Astrocyte of the cerebellum (primary cell): Measurements from ENCODE around the gene CSNK2A1.
A peak's percentile ranks its signal among the peaks of the same experiment; 100 is the strongest.

ENCODE experiments used
- DNase-seq: peaks from one replicate; pipeline ENCODE4 v3.0.0-alpha.2; 2011; ENCODE audit warnings: low read depth
- H3K4me3 ChIP-seq: 2 replicates; pipeline ENCODE4 v1.5.1; 2011; ENCODE audit warnings: mild to moderate bottlenecking, low read depth, low read length, moderate library complexity
- CTCF ChIP-seq: IDR thresholded peaks from 2 replicates; pipeline ENCODE4 v1.5.1; 2012; ENCODE audit warnings: low read length, low read depth, moderate library complexity, mild to moderate bottlenecking; ENCODE audit errors: missing control alignments
- in situ Hi-C: cut with HindIII; loops from 2 replicates; pipeline ENCODE4 v1.10.0; 2017; ENCODE audit warnings: low sequenced_read_pairs

The CSNK2A1 gene

DNA sequence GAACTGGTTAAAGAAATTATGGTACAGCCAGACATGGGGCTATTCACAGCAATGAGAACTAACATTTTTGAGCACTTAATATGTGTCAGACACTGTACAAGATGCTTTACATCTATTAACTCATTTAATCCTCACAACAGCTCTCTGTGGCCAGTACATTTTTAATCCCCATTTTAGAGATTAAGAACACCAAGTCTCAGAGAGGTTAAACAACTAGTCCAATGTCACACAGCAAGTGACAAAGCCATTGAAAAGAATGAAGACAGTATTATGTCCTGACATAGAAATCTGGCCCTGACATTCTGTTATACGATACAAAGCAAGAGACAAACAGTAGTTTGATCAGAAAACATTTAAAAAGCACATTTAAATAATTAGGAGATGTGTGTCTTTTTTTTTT, 3.8 kb upstream of the CSNK2A1 start:
- DNase-seq: no peak
- H3K4me3 ChIP-seq: no peak overlapping the region
- in situ Hi-C loops: no loop called here
- no peak for TF ChIP-seq CTCF

DNA sequence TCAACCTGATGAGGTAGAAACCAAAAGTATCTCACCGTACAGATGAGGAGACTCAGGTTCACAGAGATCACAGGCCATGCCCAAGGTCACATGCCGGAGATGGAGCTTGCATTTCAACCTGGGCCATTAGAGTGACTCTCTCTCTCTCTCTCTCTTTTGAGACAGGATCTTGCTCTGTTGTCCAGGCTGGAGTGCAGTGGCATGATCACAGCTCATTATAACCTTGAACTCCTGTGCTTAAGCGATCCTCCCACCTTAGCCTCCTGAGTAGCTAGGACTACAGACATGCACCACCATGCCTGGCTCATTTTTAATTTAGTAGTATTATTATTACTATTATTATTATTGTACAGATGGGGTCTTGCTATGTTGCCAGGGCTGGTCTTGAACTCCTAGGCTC, 2.8 kb upstream of the CSNK2A1 start:
- no peak overlapping the region for H3K4me3 ChIP-seq
- DNase-seq: no peak
- in situ Hi-C loops: no loop called here
- TF ChIP-seq CTCF: no peak

DNA sequence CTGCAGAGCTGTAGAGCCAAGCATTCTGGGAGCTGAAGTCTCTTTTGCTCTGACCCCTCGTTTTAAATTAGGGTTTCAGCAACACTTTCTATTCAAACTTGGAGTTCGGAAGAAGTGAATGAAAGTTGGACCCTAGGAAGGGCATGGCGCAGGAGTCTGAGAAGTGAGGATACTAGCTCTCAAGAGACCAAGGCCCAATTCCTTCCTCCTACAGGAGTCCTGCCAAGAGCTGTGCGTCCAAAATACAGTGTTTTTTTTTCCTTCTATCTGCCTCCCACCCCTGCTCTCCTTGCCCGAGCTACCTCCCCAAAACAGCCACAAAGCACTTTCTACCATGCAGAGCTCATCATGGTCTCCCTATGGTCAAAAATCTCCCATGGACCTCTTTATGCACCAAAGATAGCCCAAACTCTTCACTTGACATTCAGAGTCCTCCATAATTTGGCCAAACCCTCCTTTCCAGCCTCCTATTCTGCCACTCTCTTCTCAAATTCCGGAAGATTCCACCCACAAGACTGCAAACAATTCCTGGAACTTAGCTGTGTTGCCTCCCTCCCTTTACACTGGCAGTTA, 649 bp upstream of the CSNK2A1 start:
- in situ Hi-C loops: no loop called here
- no peak for TF ChIP-seq CTCF
- DNase-seq: no peak
- peak overlapping the region; percentile 98 for H3K4me3 ChIP-seq

GRCh38 chr20:542777-543368, 717 bp downstream of the CSNK2A1 start:
- in situ Hi-C loops: no loop called here
- H3K4me3 ChIP-seq: peak overlapping the region; percentile 98
- no peak for DNase-seq
- no peak for TF ChIP-seq CTCF

DNA sequence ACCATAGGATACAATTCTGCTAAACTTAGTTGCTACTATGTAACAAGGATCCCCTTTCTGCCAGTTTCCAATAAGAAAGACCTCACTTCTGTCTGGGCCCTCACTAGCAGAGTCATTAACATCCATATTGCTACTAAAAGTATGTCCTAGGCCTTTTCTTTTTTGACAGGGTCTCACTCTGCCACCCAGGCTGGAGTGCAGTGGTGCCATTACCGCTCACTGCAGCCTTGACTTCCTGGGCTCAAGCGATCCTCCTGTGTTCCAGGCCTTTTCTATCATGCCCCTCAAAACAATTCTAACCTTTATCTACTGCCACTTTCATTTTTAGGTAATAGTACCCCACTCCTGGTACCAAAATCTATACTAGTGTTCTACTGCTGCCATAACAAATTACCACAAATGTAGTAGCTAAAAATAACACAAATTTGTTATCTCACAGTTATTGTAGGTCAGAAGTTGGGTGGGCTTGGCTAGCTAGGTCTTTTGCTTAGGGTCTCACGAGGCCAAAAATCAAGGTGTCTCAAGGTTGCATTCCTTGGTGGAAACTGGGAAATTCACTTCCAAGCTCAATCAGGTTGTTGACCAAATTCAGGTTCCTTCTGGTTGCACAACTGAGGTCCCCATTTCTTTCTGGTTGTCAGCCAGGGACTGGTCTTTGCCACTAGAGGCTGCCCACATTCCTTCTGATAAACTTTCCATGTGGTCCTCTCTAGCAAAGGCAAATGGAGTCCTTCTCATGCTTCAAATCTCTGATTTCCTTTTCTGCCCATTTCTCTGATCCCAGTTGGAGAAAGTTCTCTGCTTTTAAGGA, 3.0 kb downstream of the CSNK2A1 start:
- H3K4me3 ChIP-seq: no peak overlapping the region
- TF ChIP-seq CTCF: no peak
- no peak for DNase-seq
- in situ Hi-C loops: no loop called here

DNA sequence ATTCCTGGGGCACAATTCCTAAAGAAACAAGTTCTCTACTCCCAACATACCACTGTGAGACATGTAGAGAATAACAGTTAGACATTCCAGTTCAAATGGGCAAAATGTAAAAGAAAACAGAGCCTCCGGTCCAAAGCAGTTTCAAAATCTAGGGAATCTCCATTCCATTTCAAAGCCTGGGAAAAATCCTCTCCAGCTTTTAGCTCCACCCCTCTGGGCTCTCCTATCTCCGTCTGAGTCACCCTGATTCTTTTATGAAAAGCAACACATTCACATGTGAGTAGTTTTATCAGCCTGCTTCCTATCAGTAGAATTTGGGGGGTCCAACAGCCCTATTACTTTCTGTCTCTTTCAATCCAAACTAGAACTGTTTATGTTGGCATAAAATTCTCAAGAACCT, 3.7 kb downstream of the CSNK2A1 start:
- H3K4me3 ChIP-seq: no peak overlapping the region
- TF ChIP-seq CTCF: no peak
- DNase-seq: no peak
- in situ Hi-C loops: no loop called here
